Activated naive CD4-positive, alpha-beta T cell treated with anti-CD3 and anti-CD28 coated beads, Interleukin-2, amount 10 ng/mL, durations not matched to agents 7 days and 5 days (primary cell): ENCODE measurements around the gene PGRMC2.
A peak's percentile ranks its signal among the peaks of the same experiment; 100 is the strongest.

Experiments
- CTCF ChIA-PET: fragments of 350-600 bp; sonication (Branson Sonifier 250); formaldehyde crosslinking; loops from one replicate; lab custom pipeline; 2021; ENCODE audit warnings: antibody characterized with exemption; lab: Charles Lee
- DNase-seq: peaks from one replicate; pipeline ENCODE4 v3.0.0-alpha.2; 2020
- H3K27ac Mint-ChIP-seq: one replicate; pipeline ENCODE4 v1.8.0; 2021; ENCODE audit warnings: mild to moderate bottlenecking, moderate library complexity, mixed read lengths
- H3K27me3 Mint-ChIP-seq: one replicate; pipeline ENCODE4 v1.8.0; 2021; ENCODE audit warnings: mild to moderate bottlenecking, mixed read lengths
- H3K36me3 Mint-ChIP-seq: one replicate; pipeline ENCODE4 v1.8.0; 2021; ENCODE audit warnings: mixed read lengths
- H3K4me1 Mint-ChIP-seq: one replicate; pipeline ENCODE4 v1.8.0; 2021; ENCODE audit warnings: mixed read lengths
- H3K4me3 Mint-ChIP-seq: one replicate; pipeline ENCODE4 v1.8.0; 2021; ENCODE audit warnings: mild to moderate bottlenecking, moderate library complexity, mixed read lengths
- H3K9me3 Mint-ChIP-seq: one replicate; pipeline ENCODE4 v1.8.0; 2021; ENCODE audit warnings: mixed read lengths

PGRMC2 gene

GRCh38 chr4:128289523-128290158 is 2.0 kb upstream of the PGRMC2 start:
- Mint-ChIP-seq H3K9me3 (no peaks in the 10 kb centered on the region), H3K27ac (no peak overlapping the region), H3K4me1 (peaks cover 29% of the 10 kb centered on the region), H3K27me3 (peaks cover 4% of the 10 kb centered on the region), H3K4me3 (no peak overlapping the region), H3K36me3 (peaks cover 5% of the 10 kb centered on the region)
- CTCF ChIA-PET = no interaction called here
- no peak for DNase-seq

GRCh38 chr4:128288689-128289106 is 1.1 kb upstream of the PGRMC2 start:
- Mint-ChIP-seq H3K27ac (peak overlapping the region; percentile 93), H3K4me3 (peak overlapping the region; percentile 78), H3K9me3 (no peaks in the 10 kb centered on the region), H3K27me3 (peaks cover 4% of the 10 kb centered on the region), H3K4me1 (peaks cover 32% of the 10 kb centered on the region), H3K36me3 (peaks cover 10% of the 10 kb centered on the region)
- DNase-seq = peak; percentile 25
- CTCF ChIA-PET = no interaction called here

GRCh38 chr4:128287871-128288688 is 467 bp upstream of the PGRMC2 start:
- Mint-ChIP-seq H3K27ac (peak overlapping the region; percentile 93), H3K4me3 (peak overlapping the region; percentile 78), H3K9me3 (no peaks in the 10 kb centered on the region), H3K36me3 (peaks cover 12% of the 10 kb centered on the region), H3K4me1 (peaks cover 32% of the 10 kb centered on the region), H3K27me3 (peaks cover 4% of the 10 kb centered on the region)
- CTCF ChIA-PET = no interaction called here
- DNase-seq = peak; percentile 100

GRCh38 chr4:128286474-128287058 is 1.0 kb downstream of the PGRMC2 start:
- H3K27me3 Mint-ChIP-seq = no peaks in the 10 kb centered on the region
- H3K36me3 Mint-ChIP-seq = peaks cover 18% of the 10 kb centered on the region
- peak; percentile 52 for DNase-seq
- CTCF ChIA-PET = interaction anchor here (0.9 to 1.2 kb wide), 2 partner anchors 12 to 168 kb away, joined by 3 to 4 read pairs; no protein-coding TSS in a partner anchor
- no peaks in the 10 kb centered on the region for H3K9me3 Mint-ChIP-seq
- peak overlapping the region; percentile 98 for H3K27ac Mint-ChIP-seq
- peak overlapping the region; percentile 78 for H3K4me3 Mint-ChIP-seq
- H3K4me1 Mint-ChIP-seq = peaks cover 32% of the 10 kb centered on the region

- Mint-ChIP-seq H3K27ac (no peak overlapping the region), H3K9me3 (no peaks in the 10 kb centered on the region), H3K4me3 (peak overlapping the region; percentile 78), H3K4me1 (peaks cover 39% of the 10 kb centered on the region), H3K27me3 (no peaks in the 10 kb centered on the region), H3K36me3 (peaks cover 21% of the 10 kb centered on the region)
- DNase-seq = no peak
- CTCF ChIA-PET = interaction anchor here (0.9 to 1.2 kb wide), 2 partner anchors 13 to 169 kb away, joined by 3 to 4 read pairs; no protein-coding TSS in a partner anchor
These were observed 2.3 kb downstream of the PGRMC2 start for GRCh38 chr4:128285085-128285997.

- Mint-ChIP-seq H3K27me3 (no peaks in the 10 kb centered on the region), H3K9me3 (no peaks in the 10 kb centered on the region), H3K4me1 (peaks cover 39% of the 10 kb centered on the region), H3K27ac (no peak overlapping the region), H3K4me3 (no peak overlapping the region), H3K36me3 (peaks cover 28% of the 10 kb centered on the region)
- CTCF ChIA-PET = no interaction called here
- DNase-seq = no peak
These were observed 3.3 kb downstream of the PGRMC2 start for GRCh38 chr4:128284317-128284716.

- Mint-ChIP-seq H3K4me3 (no peak overlapping the region), H3K9me3 (no peaks in the 10 kb centered on the region), H3K4me1 (peaks cover 33% of the 10 kb centered on the region), H3K27ac (no peak overlapping the region), H3K36me3 (peaks cover 29% of the 10 kb centered on the region), H3K27me3 (no peaks in the 10 kb centered on the region)
- CTCF ChIA-PET = no interaction called here
- no peak for DNase-seq
These were observed 4.5 kb downstream of the PGRMC2 start for GRCh38 chr4:128283071-128283470.

GRCh38 chr4:128282516-128282915 is 5.1 kb downstream of the PGRMC2 start:
- H3K9me3 Mint-ChIP-seq = no peaks in the 10 kb centered on the region
- H3K27ac Mint-ChIP-seq = no peak overlapping the region
- CTCF ChIA-PET = no interaction called here
- H3K36me3 Mint-ChIP-seq = peaks cover 30% of the 10 kb centered on the region
- no peak for DNase-seq
- H3K27me3 Mint-ChIP-seq = no peaks in the 10 kb centered on the region
- H3K4me1 Mint-ChIP-seq = peaks cover 33% of the 10 kb centered on the region
- H3K4me3 Mint-ChIP-seq = no peak overlapping the region

GRCh38 chr4:128281354-128281753 is 6.3 kb downstream of the PGRMC2 start:
- Mint-ChIP-seq H3K27me3 (no peaks in the 10 kb centered on the region), H3K4me1 (peaks cover 30% of the 10 kb centered on the region), H3K27ac (no peak overlapping the region), H3K36me3 (peaks cover 30% of the 10 kb centered on the region), H3K9me3 (no peaks in the 10 kb centered on the region), H3K4me3 (no peak overlapping the region)
- DNase-seq = no peak
- CTCF ChIA-PET = no interaction called here

GRCh38 chr4:128279624-128280225 is 7.9 kb downstream of the PGRMC2 start:
- no peaks in the 10 kb centered on the region for H3K27me3 Mint-ChIP-seq
- H3K4me3 Mint-ChIP-seq = no peak overlapping the region
- DNase-seq = no peak
- H3K27ac Mint-ChIP-seq = no peak overlapping the region
- CTCF ChIA-PET = no interaction called here
- peaks cover 25% of the 10 kb centered on the region for H3K36me3 Mint-ChIP-seq
- H3K4me1 Mint-ChIP-seq = peaks cover 14% of the 10 kb centered on the region
- no peaks in the 10 kb centered on the region for H3K9me3 Mint-ChIP-seq

GRCh38 chr4:128277856-128278255 is 9.8 kb downstream of the PGRMC2 start:
- H3K36me3 Mint-ChIP-seq = peaks cover 21% of the 10 kb centered on the region
- peaks cover 9% of the 10 kb centered on the region for H3K4me1 Mint-ChIP-seq
- no peak overlapping the region for H3K27ac Mint-ChIP-seq
- H3K27me3 Mint-ChIP-seq = no peaks in the 10 kb centered on the region
- DNase-seq = no peak
- H3K4me3 Mint-ChIP-seq = no peak overlapping the region
- CTCF ChIA-PET = no interaction called here
- H3K9me3 Mint-ChIP-seq = no peaks in the 10 kb centered on the region

GRCh38 chr4:128275346-128275745 is 12.3 kb downstream of the PGRMC2 start:
- peaks cover 2% of the 10 kb centered on the region for H3K4me1 Mint-ChIP-seq
- no peaks in the 10 kb centered on the region for H3K9me3 Mint-ChIP-seq
- peaks cover 24% of the 10 kb centered on the region for H3K36me3 Mint-ChIP-seq
- CTCF ChIA-PET = no interaction called here
- H3K4me3 Mint-ChIP-seq = no peak overlapping the region
- DNase-seq = no peak
- H3K27me3 Mint-ChIP-seq = no peaks in the 10 kb centered on the region
- no peak overlapping the region for H3K27ac Mint-ChIP-seq

GRCh38 chr4:128271551-128271950 is 16.1 kb downstream of the PGRMC2 start:
- H3K36me3 Mint-ChIP-seq = peaks cover 22% of the 10 kb centered on the region
- H3K9me3 Mint-ChIP-seq = peaks cover 1% of the 10 kb centered on the region
- CTCF ChIA-PET = no interaction called here
- no peak overlapping the region for H3K4me3 Mint-ChIP-seq
- H3K4me1 Mint-ChIP-seq = no peaks in the 10 kb centered on the region
- no peak overlapping the region for H3K27ac Mint-ChIP-seq
- DNase-seq = no peak
- no peaks in the 10 kb centered on the region for H3K27me3 Mint-ChIP-seq
